Head of caudate nucleus (tissue), 42 donors: ENCODE results near the gene PIK3CD.
"Not testable (repeated sequence)": the region's sequence is repeated elsewhere in the genome, so short reads cannot be mapped to it uniquely, and the experiment has no call there.

Experiments
- DNase-seq, 42 donors: peaks; one replicate each; pipeline versions ENCODE4 v3.0.0 to v3.0.0-alpha.2; 2020 to 2021; ENCODE audit warnings: mixed read lengths in 7 of 42
- intact Hi-C: fragments of 100-400 bp; cut with DNase I; formaldehyde crosslinking; loops from one replicate; pipeline ENCODE4 v1.15.0; 2022

PIK3CD gene

DNA sequence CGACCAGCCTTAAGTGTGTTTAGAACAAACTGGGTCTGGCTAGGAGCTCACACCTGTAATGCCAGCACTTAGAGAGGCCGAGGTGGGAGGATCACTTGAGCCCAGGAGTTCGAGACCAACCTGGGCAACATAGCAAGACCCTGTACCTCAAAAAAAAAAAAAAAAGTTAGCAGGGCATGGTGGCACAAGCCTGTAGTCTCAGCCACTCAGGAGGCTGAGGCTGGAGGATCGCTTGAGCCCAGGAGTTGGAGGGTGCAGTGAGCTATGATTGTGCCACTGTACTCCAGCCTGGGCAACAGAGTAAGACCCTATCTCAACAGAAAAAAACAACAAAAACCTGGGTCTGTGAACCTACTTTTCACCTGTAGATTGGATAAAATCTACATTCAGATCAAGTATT lies 54.6 kb downstream of the PIK3CD start:
- intact Hi-C loops: no loop called here
- DNase-seq: no peak

DNA sequence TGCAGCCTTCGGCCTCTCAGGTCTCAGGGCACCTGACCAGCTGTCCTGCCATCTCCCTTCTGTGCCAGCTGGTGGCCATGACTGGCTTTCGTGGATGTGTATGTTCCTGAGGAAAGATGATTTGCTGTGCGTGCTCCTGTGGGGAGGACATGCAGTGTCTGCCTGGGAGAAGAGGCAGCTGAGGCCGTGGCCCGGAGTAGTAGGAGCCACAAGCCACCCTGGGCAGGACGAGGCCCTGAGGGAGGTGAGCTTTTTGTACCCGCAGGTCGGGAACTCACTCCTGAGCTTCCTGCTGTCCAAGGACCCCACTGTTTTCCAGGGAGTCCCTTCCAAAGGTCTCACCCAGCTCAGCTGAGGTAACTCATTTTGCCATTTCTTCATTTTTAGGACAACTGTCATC lies 58.5 kb downstream of the PIK3CD start:
- intact Hi-C loops: no loop called here
- DNase-seq: no peak

DNA sequence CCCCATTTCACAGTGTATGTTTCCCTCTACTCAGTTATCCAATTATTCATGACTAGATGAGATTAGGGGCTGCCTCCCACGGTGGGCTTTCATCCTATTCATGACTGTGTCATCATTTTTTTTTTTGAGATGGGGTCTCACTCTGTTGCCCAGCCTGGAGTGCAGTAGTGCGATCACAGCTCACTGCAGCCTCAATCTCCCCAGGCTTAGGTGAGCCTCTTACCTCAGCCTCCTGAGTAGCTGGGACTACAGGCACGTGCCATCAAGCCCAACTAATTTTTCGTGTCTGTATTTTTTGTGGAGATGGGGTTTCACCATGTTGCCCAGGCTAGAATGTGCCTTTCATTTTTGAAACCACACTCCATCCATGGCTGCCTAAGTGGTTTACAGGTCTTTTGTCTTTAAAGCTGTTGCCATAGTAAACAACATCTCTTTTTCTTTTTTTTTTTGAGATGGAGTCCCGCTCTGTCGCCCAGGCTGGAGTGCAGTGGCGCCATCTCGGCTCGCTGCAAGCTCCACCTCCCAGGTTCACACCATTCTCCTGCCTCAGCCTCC lies 60.0 kb downstream of the PIK3CD start:
- intact Hi-C loops: no loop called here
- DNase-seq: no peak

DNA sequence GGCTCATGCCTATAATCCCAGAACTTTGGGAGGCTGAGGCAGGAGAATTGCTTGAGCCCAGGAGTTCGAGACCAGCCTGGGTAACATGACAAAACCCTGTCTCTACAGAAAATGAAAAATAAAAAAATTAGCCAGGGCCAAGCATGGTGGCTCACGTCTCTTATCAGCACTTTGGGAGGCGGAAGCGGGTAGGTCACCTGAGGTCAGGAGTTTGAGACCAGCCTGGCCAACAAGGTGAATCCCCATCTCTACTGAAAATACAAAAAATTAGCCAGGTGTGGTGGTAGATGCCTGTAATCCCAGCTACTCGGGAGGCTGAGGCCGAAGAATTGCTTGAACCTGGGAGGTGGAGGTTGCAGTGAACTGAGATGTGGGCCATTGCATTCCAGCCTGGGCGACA lies 61.2 kb downstream of the PIK3CD start:
- DNase-seq, intact Hi-C loops: not testable (repeated sequence)

DNA sequence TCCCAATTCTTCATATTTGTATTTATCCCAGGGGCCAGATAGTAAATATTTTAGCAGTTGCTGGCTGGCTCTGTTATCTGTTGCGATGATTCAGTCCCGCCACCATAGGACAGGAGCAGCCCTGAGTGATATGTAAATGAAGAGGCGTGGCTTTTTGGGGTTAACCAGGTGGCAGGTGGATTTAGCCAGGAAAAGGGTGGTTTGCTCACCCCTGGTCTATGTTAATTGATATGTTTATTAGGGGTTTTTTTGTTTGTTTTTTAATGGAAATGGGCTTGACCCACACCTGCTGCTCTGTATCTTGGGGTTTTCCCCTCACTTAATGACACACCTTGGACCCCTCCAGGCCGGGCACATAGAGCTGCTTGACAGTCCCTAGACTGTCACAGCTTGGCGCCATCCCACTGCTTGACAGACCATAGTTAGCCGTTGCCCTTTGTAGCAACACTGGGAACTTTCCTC lies 62.8 kb downstream of the PIK3CD start:
- no peak for DNase-seq
- intact Hi-C loops: no loop called here

DNA sequence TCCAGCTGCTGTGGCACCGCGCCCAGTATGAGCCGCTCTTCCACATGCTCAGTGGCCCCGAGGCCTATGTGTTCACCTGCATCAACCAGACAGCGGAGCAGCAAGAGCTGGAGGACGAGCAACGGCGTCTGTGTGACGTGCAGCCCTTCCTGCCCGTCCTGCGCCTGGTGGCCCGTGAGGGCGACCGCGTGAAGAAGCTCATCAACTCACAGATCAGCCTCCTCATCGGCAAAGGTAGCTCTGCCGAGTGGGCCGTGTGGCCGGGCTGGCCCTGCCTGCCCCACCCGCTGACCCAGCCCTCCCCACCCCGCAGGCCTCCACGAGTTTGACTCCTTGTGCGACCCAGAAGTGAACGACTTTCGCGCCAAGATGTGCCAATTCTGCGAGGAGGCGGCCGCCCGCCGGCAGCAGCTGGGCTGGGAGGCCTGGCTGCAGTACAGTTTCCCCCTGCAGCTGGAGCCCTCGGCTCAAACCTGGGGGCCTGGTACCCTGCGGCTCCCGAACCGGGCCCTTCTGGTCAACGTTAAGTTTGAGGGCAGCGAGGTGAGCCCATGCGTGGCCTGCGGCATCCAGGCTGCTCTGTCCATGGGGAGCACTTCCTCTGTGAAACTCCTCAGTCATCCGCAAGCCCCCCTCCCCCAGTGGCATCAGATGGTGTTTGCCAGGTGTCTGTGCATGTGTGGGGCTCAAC lies 64.2 kb downstream of the PIK3CD start:
- no peak for DNase-seq
- intact Hi-C loops: no loop called here

DNA sequence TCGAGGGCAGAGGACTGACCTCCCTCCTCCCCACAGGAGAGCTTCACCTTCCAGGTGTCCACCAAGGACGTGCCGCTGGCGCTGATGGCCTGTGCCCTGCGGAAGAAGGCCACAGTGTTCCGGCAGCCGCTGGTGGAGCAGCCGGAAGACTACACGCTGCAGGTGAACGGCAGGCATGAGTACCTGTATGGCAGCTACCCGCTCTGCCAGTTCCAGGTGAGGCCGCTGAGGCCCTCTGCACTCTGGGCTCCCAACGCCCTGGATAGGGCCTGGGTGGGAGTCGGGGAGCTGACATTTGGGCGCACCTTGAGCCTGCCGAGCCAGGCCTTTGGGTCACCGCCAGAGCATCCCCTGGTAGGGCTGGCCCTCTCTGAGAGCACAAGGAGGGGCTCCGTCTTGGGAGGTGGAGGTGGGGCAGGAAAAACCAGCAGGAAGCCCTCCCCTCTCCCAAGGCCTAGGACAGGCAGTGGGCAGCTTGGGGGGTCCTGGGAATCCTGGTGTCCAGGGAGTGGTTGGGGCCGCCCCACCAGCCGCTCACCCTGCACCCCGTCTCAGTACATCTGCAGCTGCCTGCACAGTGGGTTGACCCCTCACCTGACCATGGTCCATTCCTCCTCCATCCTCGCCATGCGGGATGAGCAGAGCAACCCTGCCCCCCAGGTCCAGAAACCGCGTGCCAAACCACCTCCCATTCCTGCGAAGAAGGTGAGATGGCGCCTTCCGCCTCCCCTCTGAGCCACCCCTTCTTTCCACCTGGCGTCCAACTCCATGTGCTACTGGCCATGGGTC lies 65.1 kb downstream of the PIK3CD start:
- no peak for DNase-seq
- intact Hi-C loops: no loop called here

DNA sequence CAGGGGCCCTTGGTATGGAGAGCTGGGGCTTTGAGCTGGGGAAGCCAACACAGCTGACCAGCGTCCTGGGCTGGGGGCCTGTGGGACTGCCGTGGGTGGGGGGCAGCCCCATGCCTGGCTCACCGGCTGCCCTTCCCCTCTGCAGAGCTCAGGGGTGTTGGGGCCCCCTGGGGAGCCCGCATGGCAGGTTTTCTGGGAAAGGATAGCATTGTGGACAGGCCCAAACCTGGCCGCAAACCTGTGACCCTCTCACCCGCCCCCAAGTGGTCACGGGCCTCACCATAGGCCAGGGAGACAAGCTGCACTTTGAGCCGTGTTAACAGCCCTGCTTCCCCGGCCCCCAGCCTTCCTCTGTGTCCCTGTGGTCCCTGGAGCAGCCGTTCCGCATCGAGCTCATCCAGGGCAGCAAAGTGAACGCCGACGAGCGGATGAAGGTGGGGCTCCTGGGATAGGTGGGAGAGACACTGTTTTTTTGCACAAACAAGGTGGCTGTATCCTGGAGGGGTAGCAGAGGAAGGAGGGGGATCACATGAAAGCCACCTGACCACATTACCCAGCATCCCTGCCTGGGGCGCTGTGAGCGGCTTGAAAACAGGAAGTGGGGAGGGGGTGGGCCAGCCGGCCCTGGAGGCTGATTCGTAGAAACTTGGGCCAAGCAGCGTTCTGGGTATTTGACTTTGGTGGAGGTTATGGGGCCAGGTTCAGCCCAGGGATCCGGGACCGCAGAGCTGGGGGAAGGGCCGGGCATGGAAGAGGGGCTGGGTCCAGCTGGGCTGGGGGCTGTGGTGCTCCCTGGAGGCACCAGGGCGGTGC lies 65.9 kb downstream of the PIK3CD start:
- peak in 26 of 42 donors; percentile 16 to 70 (median 46) for DNase-seq
- intact Hi-C loops: no loop called here

DNA sequence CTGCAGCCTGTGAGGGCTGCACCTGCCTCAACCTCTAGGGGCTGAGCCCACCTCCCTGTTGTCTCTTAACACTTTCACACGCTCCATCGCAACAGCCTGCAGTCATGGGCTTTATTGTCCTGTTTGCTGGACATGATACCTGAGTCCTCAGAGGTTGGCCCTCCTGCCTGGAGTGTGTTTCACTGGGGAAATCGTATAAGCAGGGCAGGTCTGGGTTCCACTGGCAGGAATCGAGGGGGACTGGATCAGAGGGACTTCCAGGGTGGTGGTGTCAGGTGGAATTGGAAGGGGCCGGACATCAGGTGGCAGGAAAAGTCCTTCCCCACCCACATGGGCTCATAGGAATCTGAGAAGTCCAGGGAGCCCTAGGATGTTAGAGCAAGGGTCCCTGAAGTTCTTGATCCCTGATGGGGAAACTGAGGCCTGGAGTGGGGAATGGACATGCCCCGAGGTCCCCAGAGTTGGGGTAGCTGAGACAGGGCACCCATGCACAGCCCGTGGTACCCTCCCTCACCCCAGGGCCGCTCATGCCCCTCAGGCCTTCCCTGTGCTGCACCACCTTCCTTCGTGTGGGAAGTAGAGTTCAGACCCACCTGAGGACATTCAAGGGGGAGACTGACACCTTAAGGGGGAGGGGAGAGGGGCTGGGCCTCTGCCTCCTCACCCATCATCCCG lies 66.6 kb downstream of the PIK3CD start:
- DNase-seq: no peak
- intact Hi-C loops: no loop called here

DNA sequence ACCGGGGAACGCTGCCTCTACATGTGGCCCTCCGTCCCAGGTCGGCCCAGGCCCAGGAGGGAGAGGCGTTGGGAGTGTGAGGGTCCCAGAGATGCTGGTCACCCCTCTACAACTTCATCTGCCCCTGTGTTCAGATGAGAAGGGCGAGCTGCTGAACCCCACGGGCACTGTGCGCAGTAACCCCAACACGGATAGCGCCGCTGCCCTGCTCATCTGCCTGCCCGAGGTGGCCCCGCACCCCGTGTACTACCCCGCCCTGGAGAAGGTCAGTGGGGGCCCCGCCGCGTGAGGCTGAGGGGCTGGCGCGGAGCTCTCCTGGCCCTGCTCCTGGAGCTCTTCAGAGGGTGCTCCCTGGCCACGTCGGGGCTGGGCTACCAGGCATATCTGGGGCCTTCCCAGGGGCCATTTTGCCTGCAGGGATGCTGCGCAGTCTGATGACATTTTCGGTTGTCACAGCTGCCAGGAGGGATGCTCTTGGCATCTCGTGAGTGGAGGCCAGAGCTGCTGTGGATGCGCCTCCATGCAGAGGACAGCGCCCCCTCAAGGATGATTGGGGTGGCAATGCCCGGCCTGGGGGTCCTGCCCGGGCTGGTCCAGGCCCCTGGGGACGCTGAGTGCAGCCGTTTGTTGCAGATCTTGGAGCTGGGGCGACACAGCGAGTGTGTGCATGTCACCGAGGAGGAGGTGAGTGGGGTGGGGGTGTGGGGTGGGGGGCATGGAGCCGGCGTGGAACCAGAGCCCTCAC lies 68.6 kb downstream of the PIK3CD start:
- intact Hi-C loops: loop anchor here (5.0 kb wide), 1 partner anchor 147 kb away; no protein-coding TSS in a partner anchor
- DNase-seq: no peak

DNA sequence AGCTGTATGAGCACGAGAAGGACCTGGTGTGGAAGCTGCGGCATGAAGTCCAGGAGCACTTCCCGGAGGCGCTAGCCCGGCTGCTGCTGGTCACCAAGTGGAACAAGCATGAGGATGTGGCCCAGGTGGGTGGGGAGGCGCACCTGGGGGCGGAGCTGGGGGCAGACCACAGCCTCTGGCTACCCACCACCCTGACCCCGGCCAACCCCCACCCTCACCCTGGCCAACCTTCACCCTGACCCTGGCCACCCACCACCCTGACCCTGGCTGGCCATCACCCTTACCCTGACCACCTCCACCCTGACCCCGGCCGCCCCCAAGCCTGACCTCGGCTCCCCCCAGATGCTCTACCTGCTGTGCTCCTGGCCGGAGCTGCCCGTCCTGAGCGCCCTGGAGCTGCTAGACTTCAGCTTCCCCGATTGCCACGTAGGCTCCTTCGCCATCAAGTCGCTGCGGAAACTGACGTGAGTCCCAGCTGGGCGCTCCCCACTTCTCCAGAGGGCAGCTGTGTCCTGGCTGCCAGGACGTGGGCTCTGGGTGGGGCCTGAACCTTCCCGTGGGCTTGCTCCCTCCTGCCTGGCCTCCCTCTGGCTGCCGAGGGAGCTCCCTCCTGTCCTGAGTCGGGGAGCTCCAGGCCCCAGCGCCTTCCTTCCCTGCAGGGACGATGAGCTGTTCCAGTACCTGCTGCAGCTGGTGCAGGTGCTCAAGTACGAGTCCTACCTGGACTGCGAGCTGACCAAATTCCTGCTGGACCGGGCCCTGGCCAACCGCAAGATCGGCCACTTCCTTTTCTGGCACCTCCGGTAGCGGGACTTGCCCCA lies 69.5 kb downstream of the PIK3CD start:
- DNase-seq: no peak
- intact Hi-C loops: loop anchor here (5.0 kb wide), 1 partner anchor 146 kb away; no protein-coding TSS in a partner anchor

DNA sequence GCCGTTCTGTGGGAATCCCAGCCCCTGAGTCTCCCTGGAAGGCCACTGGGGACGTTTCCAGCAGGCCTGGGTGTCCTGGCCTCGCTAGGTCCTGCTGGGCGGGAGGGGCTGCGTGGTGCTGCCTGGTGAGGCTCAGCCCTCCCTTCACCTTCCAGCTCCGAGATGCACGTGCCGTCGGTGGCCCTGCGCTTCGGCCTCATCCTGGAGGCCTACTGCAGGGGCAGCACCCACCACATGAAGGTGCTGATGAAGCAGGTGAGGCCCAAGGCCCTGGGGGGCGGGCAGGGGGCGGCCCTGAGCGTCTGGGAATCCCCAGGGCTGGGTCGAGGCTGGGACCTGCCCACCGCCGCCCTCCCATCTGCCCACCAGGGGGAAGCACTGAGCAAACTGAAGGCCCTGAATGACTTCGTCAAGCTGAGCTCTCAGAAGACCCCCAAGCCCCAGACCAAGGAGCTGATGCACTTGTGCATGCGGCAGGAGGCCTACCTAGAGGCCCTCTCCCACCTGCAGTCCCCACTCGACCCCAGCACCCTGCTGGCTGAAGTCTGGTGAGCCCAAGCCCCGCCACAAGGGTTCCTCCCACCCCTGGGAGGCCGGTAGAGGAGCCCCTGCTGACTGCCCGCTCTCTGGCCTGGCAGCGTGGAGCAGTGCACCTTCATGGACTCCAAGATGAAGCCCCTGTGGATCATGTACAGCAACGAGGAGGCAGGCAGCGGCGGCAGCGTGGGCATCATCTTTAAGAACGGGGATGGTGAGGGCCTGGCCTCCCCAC lies 70.3 kb downstream of the PIK3CD start:
- intact Hi-C loops: loop anchor here (5.0 kb wide), 1 partner anchor 146 kb away; no protein-coding TSS in a partner anchor
- DNase-seq: peak in 27 of 42 donors; percentile 21 to 77 (median 52)

DNA sequence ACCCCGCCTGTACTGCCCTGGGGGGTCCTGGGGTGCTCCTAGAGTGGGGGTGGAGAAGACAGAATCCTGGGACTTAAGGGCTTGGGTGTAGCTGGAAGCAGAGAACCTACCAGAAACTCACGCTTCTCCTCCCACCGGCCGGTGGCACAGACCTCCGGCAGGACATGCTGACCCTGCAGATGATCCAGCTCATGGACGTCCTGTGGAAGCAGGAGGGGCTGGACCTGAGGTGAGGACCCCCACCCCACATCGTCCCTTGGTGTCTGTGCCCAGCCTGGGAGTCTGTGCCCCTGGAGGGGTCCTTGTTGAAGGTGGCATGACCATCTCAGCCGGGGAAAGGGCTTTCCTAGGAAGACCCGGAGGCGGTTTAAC lies 70.8 kb downstream of the PIK3CD start:
- intact Hi-C loops: loop anchor here (5.0 kb wide), 1 partner anchor 145 kb away; no protein-coding TSS in a partner anchor
- DNase-seq: no peak

DNA sequence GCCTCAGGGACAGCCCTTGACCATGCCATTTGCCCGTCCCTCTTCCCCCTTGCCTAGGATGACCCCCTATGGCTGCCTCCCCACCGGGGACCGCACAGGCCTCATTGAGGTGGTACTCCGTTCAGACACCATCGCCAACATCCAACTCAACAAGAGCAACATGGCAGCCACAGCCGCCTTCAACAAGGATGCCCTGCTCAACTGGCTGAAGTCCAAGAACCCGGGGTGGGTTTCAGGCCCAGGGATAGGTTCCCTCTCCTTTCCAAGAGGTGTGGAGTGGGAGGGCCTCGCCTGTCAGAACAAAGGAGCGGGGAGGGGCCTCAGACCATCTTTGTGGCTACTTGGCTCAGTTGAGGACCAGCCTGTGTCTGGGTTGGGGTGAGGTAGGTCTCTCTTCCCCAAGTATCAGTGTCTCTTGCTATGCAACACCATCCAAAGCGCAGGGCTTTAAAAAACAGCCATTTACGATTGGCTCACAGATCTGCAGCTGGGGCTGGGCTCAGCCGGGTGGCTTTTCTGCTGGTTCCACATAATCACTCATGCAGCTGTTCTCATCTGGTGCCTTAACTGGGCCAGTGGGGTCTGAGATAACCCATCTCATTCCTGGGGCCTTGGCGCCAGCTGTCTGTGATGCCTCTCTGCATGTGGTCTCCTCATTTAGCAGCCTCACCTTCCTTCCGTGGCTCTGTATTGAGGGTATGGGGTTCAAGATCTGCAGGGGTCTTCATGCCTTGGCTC lies 71.7 kb downstream of the PIK3CD start:
- no peak for DNase-seq
- intact Hi-C loops: loop anchor here (5.0 kb wide), 1 partner anchor 144 kb away; no protein-coding TSS in a partner anchor

DNA sequence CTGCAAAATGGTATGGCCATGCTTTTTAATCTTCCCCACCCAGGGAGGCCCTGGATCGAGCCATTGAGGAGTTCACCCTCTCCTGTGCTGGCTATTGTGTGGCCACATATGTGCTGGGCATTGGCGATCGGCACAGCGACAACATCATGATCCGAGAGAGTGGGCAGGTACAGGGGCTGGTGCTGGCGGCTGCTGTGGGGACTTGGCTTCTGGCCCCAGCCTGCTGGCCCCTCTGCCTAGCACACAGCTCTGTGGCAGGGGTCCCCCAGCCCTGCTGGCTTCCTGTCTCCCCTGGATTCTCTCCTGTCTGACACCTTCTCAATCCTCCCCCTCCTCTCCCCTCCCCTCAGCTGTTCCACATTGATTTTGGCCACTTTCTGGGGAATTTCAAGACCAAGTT lies 72.4 kb downstream of the PIK3CD start:
- DNase-seq: no peak
- intact Hi-C loops: loop anchor here (5.0 kb wide), 1 partner anchor 143 kb away; no protein-coding TSS in a partner anchor
